ENCODE measurements around the gene PEX13.
"Not testable (repeated sequence)": the region's sequence is repeated elsewhere in the genome, so short reads cannot be mapped to it uniquely, and the experiment has no call there.

The PEX13 gene

GRCh38 chr2:61017556-61018317 is at the start of gene PEX13, which contains the start of gene PUS10:
Gene PEX13, plus strand, starts transcription at chr2:61017720. Its CDS starts 40 bp downstream, at chr2:61017760.
Gene PUS10, minus strand, starts transcription at chr2:61018255. Its CDS starts 6,365 bp downstream, at chr2:61011890.
- DNase-seq, result peak; percentile 45

GRCh38 chr2:60972889-60973656 is 44.4 kb upstream of the PEX13 start:
- no peak for DNase-seq

GRCh38 chr2:60973705-60974104 is 43.8 kb upstream of the PEX13 start:
- DNase-seq, result no peak

- no peak for DNase-seq
Observed at GRCh38 chr2:60974652-60975051, 42.9 kb upstream of the PEX13 start.

- no peak for DNase-seq
Observed at GRCh38 chr2:60976256-60976850, 41.2 kb upstream of the PEX13 start.

GRCh38 chr2:60976875-60977561 is 40.5 kb upstream of the PEX13 start:
- DNase-seq, result no peak

- no peak for DNase-seq
Observed at GRCh38 chr2:60977562-60977895, 40.0 kb upstream of the PEX13 start.

GRCh38 chr2:60979231-60979630 is 38.3 kb upstream of the PEX13 start:
- no peak for DNase-seq

- no peak for DNase-seq
Observed at GRCh38 chr2:60980071-60980815, 37.3 kb upstream of the PEX13 start.

GRCh38 chr2:60982066-60982465 is 35.5 kb upstream of the PEX13 start:
- DNase-seq, result not testable (repeated sequence)

GRCh38 chr2:60984720-60985119 is 32.8 kb upstream of the PEX13 start:
- DNase-seq, result no peak

- DNase-seq, result no peak
Observed at GRCh38 chr2:60987041-60987440, 30.5 kb upstream of the PEX13 start.

GRCh38 chr2:60987656-60988055 is 29.9 kb upstream of the PEX13 start:
- not testable (repeated sequence) for DNase-seq

GRCh38 chr2:60989259-60989658 is 28.3 kb upstream of the PEX13 start:
- no peak for DNase-seq

GRCh38 chr2:60991644-60992043 is 25.9 kb upstream of the PEX13 start:
- DNase-seq, result no peak

- DNase-seq, result no peak
Observed at GRCh38 chr2:60992985-60993392, 24.5 kb upstream of the PEX13 start.

- DNase-seq, result no peak
Observed at GRCh38 chr2:60994131-60994530, 23.4 kb upstream of the PEX13 start.

- DNase-seq, result no peak
Observed at GRCh38 chr2:60998628-60999545, 18.6 kb upstream of the PEX13 start.

- DNase-seq, result no peak
Observed at GRCh38 chr2:61005736-61006135, 11.8 kb upstream of the PEX13 start.

- no peak for DNase-seq
Observed at GRCh38 chr2:61006486-61007105, 10.9 kb upstream of the PEX13 start.

- no peak for DNase-seq
Observed at GRCh38 chr2:61009355-61009754, 8.2 kb upstream of the PEX13 start.

Data from GOT3 (cell line).